Glomerular endothelial cell (primary cell): ENCODE data around the gene MEMO1. TPM values are rescaled to one million over a fixed set of nuclear protein-coding genes. Genes with fewer than 3 reads are reported as not detected.
"Not testable (repeated sequence)": the region's sequence is repeated elsewhere in the genome, so short reads cannot be mapped to it uniquely, and the experiment has no call there.

Experiments
- DNase-seq: peaks from one replicate; pipeline ENCODE4 v3.0.0-alpha.2; 2011; ENCODE audit warnings: low read depth, low spot score; ENCODE audit errors: extremely low read depth
- total RNA-seq: library from RNA; depleted of rRNA; stranded (reverse); fragments of >200 nt; gene quantifications from 2 replicates; pipeline ENCODE4 v1.2.3, GENCODE V29; 2015

MEMO1 gene
- total RNA-seq, 1 donor from 2014 or later, result 34.7 TPM

DNA sequence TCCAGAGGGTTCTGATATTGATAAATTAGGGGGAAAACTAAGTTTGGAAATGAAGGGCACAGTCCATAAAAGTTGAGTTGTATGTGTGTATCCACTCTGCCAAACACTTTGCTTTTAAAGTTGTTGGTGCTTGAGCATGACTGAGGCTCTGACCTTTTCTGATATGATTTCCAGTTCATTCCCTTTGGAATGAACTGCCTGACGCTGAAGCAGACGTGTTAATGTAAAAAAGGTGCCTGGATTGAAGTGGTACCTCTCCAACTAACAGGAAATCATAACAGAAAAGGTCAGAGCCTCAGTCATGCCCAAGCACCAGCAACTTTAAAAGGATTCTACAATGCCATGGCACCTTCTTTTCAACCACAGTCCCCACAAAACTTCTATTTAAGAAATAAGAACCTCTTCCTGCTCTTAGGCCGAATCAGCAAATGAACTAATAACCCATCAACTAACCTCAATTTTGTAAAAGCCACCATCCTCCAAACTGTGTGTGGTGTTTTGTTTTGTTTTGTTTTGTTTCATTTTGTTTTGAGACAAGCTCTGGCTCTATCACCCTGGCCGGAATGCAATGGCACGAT, 52.6 kb downstream of the MEMO1 start:
- no peak for DNase-seq

DNA sequence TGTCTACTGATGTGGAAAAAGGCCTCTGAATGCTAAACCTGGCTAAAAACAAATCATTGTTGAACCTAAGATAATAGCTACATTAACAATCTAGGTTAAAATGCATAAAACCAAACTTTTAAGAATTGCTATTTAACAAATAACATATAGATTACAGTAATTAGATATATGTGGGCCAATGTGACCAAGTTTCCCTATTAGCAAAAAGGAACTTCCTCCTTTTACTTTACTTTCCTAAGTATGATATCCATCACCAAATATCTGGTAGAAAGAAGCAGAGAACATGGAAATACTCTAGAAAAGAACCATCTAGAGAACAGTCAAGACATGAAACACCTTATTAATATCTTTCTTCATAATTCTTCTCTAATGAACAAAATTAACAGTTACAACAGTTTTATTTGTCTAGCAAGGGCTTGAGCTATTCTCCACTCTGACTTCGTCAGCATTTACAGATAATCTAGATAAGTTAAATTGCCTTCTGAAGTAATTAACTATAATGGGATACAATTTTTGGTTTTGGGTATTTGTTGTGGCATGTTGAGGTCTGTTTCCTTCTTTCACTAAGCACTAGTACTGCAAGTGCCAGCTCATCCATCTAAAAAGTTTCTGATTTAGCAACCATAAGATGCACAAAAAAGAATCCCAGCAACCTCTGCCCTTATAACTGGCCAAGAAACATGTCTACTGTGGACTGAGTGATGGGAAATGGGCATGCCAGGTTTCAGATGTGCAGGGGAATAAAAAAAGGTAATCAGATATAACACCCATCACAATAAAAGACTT, 53.3 kb downstream of the MEMO1 start:
- DNase-seq, result no peak

DNA sequence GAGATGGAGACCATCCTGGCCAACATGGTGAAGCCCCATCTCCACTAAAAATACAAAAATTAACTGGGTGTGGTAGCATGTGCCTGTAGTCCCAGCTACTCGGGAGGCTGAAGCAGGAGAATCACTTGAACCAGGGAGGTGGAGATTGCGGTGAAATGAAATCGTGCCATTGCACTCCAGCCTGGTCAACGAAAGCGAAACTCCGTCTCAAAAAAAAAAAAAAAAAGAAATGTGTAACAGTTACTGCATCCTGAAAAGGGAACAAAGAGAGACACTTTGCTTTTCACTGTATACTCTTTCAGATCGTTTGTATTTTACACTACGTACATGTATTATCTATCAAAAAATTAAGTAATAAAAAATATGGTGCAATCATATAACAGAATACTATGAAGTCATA, 53.9 kb downstream of the MEMO1 start:
- not testable (repeated sequence) for DNase-seq

DNA sequence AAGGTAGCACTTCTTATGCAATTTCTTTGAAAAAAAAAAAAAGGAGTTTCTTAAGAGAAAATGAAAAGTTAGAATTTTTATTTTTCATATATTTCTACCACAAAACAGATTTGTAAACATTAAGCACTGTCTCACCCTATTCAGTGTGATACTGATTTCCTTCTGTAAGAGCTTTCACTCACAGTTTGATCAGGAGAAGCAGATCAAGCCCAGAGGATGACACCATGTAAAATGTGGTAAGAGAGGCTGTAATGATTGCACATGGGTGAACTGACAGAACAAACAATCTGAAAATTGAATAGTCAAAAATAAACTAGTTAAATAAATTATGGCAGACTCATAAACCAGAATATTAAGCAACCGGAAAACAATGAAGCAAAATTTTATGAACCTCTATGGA, 54.5 kb downstream of the MEMO1 start:
- DNase-seq, result no peak

DNA sequence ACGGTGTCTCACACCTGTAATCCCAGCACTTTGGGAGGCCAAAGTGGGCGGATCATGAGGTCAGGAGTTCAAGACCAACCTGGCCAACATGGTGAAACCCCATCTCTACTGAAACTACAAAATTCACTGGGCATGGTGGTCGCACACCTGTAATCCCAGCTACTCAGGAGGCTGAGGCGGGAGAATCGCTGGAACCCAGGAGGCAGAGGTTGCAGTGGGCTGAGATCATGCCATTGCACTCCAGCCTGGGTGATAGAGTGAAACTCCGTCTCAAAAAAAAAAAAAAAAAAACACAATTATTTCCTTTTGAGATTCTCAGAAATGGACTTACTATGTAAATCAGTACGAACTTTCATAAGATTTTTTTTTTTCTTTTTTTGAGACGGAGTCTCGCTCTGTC, 57.7 kb downstream of the MEMO1 start:
- DNase-seq, result not testable (repeated sequence)

DNA sequence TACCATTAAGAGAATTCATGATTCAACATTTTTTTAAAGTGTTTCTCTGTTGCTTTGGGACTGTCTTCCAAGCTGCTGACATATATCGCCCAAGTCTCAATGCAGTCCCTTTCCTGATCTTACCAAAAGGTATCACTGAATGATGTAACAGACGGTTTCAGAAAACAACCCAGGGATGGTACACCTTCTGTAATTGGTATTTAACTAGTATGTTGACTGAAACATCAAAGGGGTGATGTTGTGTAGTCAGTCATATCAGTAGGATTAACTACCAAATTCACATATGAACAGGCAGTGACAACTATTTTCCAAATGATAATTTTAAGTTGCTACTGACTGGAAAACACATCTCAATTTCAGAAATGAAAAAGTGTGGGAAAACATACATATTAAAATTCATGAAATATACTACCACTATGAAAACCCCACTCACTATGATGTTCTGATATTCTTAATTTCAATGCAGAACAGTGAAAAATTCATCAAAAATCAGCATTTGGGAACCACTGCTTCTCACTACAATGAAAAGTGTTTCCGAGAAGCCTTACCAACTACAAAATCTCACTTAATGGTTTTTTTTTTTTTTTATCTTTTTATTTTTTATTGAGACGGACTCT, 59.8 kb downstream of the MEMO1 start:
- DNase-seq, result no peak

DNA sequence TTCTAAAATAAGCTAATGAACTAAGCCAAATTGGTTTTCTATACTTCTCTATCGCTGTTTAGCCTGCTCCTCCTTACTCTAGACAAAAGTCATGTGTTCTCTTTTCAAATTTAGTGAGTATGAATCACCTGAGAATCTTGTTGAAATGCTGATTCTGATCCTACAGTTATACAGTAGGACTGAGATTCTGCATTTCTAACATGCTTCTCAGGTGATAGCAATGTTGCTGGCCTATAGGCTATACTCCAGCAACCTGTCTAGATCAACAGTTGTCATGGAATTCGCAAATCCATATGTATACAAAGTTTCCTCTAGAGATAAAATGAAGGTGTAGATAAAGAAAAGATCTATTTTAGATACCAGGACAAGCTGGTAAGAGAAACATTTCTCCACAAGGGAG, 62.9 kb downstream of the MEMO1 start:
- DNase-seq, result no peak

DNA sequence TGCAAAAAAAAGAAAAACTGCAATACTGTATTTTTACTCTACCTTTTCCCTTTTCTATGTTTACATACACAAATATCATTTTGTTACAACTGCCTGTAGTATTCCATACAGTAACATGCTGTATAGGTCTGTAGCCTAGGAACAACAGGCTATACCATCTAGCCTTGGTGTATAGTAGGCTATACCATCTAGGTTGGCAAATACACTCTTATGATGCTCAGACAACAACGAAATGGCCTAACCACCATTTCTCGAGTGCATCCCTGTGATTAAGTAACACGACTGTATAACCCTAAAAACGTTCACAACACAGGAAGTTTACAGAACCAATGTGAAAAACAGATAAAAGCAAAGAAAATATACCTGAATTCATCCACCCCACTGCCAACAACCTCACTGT, 64.0 kb downstream of the MEMO1 start:
- no peak for DNase-seq

DNA sequence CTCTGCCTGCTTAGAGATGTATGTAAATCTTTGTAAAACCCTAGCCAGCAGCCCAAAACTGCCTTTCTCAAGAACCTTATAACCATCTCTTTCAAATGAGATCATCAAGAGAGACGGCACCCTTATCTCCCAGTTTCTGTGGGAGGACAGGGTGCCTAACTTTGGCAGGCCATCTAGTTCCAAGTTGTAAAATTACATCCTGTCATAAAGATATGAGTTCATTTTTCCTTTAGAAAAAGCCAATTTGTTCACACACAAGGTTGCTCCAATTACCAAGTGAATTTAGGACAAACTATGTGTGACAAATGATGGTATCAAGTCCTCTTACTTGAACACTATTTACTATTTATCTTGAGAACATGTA, 65.3 kb downstream of the MEMO1 start:
- DNase-seq, result no peak

DNA sequence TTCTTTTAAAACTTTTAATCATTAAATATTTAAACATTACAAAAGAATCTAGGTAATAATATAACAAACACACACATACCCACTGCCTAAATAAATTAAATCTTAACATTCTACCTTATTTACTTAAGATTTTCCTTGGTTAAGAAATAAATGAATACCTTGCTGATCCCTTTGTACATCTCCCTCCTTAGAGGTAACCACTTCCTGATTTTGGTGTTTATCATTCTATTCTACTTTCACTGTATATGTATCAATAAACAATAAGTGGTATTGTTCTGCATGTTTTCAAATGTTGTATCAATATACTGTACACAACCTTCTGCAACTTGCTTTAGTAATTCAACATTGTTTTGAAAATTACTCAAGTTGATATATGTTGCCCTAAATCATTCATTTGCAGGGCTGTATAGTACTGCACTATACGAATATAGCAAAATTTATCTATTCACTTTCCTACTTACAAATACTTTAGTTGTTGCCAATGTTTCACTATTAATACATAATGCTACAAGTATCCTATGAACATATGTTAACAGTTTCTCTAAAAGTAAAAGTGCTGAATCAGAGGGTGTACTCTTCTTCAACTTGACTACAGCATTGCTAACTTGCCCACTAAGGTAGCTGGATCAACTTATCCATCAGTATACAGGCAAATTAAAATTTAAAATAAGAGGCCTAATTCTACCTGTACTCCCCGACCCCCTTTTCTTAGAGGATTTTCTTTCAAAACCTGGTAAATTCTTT, 65.8 kb downstream of the MEMO1 start:
- no peak for DNase-seq

DNA sequence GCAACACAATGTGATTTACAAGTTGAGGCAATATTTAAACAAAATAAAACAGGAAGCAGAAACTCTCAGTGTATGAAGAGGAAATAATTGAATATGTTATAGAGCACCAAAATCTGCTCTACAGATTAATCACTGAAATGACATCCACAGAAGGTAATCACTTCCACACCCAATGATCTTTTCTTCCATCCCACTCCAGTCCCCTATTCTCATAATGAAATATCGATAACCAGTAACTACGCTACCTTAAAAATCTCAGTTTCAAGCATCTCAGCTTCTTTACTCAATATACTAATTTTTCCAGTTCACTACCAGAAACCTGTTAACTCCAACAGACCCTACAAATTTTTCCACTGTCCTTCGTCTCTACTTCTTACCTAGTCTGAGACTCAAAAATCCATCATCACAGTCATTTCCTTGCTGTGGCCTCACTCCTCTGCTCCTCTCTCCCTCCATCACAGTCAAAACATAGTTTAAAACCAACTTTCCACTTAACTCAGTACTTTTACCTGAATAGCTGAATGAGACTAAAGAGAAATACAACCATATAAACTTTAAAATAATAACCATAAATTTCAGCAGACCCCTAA, 67.1 kb downstream of the MEMO1 start:
- no peak for DNase-seq

DNA sequence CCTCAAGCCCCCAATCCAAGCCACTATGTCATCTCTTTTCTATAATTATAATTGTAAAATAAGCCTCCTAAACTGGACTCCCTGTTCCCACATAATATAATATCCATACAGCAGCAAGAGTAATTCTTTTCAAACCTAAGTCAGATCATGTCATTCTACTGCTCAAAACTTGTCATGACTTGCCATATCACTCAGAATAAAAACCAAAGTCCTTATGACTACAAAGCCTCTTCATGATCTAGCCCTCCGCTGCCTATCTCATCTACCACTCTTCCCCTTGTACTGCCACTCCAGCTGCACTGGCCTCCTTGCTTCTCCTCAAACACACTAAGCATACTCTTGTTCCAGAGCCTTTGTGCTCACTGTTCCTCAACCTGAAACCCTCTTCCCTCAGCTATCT, 69.9 kb downstream of the MEMO1 start:
- DNase-seq, result no peak

DNA sequence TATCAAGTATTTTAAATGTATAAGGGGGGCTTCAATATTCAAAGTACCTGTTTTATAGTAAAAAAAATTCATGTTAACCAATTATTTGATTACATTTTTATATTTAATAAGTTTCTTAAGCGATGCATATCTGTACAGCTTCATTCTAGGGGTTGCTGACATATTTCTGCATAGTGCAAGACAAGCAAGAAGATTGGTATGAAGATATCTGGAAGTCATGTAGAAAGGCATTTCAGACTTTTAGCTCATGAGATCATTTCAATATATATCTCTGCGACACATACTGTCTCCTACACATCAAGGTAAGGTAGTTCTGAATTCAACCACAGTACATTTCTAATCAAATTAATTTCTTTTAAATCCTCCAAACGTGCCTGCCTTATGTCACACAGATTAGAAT, 73.1 kb downstream of the MEMO1 start:
- DNase-seq, result no peak

DNA sequence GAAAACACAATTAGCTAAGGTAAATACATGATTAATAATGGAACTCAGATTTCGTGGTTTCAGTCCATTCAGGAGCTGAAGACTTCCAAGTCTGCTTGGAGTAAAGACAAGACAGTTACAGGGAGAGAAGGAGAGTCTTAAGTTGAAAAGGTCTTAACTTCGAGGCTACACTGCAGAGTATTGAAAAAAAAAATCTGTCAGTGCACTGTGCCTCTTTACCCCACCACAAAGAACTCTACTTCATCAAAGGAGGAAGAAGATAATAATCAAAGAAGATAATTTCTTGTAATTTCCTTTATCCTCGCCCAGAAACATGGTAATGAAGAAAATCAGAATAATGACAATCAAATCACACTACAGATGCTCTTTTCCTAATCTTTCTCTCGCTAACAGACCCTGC, 75.4 kb downstream of the MEMO1 start:
- DNase-seq, result no peak

DNA sequence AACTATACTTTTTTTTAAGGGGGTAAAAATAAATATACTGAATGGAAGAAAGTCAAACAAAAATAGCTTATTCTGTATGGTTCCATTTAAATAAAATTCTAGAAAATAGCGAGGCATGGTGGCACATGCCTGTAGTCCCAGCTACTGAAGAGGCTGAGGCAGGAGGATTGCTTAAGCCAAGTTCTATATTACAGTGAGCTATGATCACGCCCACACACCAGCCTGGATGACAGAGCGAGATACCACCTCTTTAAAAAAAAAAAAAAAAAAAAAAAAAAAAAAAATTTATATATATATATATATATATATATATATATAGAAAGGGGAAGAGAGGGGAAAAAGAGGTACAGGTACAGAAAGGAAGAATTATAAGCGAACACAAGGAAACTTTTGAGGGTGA, 77.7 kb downstream of the MEMO1 start:
- DNase-seq, result no peak

DNA sequence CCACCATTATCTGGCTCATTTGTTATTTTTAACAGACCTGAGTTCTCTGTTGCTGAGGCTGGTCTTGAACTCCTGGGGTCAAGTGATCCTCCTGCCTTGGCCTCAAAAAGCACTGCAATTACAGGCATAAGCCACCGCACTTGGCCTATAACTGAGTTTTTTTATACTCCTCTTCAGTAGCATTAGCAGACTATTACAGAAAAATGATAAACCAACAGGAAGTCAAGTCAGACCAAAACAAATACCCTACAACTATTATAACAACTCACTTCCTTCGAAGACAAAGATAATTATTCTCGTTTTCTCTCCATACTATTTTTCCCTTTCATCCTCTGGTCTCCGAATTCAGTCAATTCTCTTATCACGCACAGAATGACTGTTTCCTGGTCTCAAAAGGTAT, 78.2 kb downstream of the MEMO1 start:
- DNase-seq, result no peak

DNA sequence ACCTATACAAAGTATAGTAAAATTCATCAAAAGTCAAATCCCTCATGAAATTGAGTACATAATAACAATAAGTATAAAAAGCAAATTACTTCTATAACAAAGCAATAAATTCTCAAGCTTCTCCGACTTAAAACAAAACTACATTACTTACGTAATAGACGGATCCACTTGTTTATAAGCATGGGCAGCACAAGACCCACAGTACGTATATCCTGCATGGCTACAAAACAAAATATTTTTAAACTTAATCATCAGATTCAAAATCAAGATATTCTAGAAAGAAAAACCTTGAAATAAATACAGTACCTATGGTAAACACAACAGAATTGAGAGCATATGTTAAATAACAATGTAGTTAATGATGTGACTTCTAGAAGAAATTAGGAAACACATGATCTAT, 78.9 kb downstream of the MEMO1 start:
- DNase-seq, result no peak

DNA sequence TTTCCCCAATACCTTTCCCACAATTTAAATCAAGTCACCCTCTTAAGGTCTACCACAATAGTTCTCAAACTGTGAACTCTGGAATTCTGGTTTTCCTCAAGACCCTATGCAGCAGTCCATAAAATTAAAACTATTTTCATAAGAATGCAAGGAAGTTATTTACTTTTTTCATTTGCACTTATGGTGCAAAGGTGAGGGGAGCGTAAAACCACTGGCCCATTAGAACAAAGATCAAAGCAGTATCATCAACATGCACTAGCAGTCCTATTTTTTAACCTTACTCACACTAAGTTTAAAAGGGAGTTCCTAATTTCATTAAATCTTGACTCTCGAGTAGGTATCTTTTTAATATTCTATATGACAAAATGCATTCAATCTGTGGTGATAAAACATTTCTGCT, 85.3 kb downstream of the MEMO1 start:
- no peak for DNase-seq

DNA sequence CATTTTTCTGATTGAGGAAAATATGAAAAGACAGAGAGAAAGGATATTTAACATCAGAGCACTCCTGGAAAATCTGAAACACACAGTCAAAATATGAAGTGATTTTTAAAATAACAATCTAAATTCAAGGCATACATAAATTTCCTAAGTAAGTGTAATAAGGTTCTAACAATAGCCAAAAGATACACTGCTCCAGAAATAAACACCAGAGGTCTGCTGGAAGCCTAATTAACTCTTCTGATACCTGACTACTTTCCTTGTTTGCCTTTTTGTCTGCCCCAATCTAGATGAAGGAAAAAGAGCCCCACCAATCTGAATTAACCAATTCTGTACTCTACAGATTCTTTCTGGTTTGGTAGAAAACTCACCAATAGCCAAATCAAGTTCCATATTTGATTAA, 87.1 kb downstream of the MEMO1 start:
- no peak for DNase-seq

DNA sequence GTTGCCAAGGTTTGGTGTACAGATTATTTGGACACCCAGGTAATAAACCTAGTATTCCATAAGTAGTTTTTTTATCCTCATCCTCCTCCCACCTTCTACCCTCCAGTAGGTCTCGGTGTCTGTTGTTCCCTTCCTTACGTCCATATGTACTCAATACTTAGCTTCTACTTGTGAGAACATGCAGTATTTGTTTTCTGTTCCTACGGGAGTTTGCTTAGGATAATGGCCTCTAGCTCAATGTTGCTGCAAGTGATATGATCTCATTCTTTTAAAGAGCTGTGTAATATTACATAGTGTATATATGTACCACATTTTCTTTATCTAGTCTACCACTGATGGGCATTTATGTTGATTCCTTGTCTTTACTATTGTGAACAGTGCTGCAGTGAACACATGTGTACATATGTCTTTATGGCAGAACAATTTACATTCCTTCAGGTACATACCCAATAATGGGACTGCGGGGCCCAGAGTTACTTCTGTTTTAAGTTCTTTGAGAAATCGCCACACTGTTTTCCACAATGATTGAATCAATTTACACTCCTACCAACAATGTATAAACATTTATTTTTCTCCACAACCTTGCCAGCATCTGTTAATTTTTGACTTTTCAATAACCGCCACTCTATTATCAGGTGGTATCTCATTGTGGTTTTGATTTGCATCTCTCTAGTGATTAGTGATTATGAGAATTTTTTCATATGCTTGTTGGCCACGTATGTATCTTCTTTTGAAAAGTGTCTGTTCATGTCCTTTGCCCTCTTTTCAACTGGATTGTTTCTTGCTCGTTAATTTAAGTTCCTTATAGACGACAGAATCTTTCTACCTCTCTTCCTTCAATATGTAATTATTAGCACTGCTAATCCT, 88.0 kb downstream of the MEMO1 start:
- DNase-seq, result no peak
